HG03457 (cell line): ENCODE measurements around the gene PADI1.

Source experiments
- ATAC-seq: cut with Tn5 transposase; IDR thresholded peaks from one replicate; pipeline ENCODE4 v1.9.1; 2021; ENCODE audit warnings: moderate number of reproducible peaks; ENCODE audit not compliant: unreplicated experiment

The PADI1 gene

DNA sequence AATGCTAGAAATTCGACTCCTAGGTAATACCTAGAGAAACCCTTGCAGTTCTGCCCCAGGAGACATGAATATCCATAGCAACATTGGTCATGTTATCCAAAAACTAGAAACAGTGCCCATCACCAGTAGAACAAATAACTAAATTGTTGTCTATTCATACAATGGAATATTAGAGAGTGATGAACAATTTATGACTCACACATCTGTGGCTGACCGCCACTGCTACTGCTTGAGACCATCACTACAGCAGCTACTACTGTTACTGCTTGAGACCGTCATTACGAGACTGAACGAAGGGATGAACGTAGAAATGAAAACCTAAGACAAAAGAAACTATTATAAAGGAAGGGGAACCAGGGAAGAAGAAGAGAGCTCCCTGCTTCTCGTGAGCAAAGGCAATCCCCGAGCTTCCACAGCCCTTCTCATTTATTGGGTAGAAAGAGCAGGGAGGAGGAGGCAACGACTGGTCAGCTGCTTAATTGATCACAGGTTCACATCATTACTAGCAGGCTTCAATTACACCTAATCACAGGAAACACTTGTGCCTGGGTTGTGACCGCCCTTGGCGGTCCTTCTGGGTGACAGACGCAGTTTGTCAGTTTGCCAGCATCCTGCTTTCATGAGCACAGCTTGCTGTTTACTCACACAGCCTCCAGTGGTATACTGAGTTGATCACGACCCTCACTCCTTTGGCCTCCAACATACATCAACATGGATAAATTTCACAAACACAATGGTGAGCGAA is 88.9 kb downstream of the PADI1 start:
- no peak for ATAC-seq

GRCh38 chr1:17295292-17295691 is 90.4 kb downstream of the PADI1 start:
- no peak for ATAC-seq
